GM19452 (cell line): ENCODE measurements around the gene CDC14B.
"Not testable (repeated sequence)": the region's sequence is repeated elsewhere in the genome, so short reads cannot be mapped to it uniquely, and the experiment has no call there.

Source experiments
- ATAC-seq: cut with Tn5 transposase; IDR thresholded peaks from one replicate; pipeline ENCODE4 v1.9.1; 2021; ENCODE audit not compliant: unreplicated experiment

The CDC14B gene

DNA sequence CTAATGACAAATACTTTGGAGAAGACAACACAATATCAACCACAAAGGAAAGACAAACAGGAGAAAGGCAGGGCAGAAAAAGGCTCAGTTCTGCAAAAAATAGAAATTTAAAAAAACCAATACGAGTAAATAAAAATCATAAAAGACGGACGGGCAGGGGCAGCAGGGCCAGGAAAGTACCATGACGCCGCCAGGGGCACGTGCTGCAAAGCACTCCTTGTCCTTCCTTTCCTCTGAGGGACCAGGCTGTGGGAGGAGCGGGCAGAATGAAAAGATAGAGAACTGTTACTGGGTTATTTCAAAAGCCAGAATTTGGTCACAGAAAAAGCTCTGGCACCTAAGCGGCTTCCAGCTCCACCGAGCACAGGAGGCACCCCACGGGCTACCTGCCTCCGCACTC is 115.7 kb downstream of the CDC14B start:
- ATAC-seq = no peak

DNA sequence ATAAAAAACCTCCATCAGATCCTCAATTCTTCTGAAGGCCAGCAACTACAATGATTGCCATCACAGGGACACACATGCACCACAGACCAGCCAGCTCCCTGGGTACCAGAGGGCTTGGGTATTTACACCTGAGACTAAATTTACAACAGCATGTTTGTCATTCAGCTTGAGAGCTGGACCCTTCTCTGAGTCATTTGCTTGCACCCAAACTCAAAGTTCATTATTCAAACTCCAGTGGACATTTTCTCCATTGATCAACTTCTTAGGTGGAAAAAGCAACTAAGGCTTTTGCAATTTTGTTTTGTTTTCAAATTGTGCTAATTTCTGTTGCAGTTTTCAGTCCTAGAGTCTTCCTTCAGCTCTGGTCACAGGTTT is 116.3 kb downstream of the CDC14B start:
- not testable (repeated sequence) for ATAC-seq

DNA sequence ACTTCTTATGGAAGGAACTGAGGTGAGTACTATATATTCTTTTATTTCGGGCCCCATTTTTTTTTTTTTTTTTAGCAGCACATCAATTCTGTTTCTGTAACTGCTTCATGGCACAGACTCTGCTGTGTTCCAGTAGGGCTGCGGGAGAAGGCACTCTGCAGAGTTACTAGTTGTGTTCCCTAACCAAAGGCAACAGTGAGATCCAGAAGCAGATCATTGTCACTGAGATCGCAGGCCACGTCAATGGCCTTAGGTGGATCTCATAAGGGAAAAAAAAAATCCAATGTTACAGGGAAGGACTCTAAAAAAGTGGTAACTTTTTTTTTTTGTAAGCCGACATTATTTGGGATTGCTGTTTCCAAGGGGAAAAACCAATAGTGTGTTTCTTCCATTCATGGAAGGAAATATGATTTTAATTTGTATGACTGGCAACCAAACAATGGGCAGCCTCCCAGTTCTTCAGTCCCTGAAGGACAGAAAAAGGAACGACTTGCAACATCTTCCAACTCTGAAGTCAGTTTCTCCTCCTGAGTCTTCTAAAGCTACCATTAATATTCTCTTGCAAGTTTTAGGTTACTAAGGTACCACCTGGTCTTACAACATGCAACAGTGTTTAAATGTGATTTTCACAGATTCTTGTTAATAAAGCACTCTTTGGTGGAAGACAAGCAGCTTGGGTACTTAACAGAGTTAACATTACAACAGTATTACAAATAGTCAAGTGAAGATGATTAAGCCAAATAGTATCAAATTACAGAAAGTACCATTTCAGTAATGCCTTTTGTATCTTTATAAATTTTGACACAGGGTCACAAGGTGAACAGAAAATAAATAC is 116.9 kb downstream of the CDC14B start:
- ATAC-seq = no peak

DNA sequence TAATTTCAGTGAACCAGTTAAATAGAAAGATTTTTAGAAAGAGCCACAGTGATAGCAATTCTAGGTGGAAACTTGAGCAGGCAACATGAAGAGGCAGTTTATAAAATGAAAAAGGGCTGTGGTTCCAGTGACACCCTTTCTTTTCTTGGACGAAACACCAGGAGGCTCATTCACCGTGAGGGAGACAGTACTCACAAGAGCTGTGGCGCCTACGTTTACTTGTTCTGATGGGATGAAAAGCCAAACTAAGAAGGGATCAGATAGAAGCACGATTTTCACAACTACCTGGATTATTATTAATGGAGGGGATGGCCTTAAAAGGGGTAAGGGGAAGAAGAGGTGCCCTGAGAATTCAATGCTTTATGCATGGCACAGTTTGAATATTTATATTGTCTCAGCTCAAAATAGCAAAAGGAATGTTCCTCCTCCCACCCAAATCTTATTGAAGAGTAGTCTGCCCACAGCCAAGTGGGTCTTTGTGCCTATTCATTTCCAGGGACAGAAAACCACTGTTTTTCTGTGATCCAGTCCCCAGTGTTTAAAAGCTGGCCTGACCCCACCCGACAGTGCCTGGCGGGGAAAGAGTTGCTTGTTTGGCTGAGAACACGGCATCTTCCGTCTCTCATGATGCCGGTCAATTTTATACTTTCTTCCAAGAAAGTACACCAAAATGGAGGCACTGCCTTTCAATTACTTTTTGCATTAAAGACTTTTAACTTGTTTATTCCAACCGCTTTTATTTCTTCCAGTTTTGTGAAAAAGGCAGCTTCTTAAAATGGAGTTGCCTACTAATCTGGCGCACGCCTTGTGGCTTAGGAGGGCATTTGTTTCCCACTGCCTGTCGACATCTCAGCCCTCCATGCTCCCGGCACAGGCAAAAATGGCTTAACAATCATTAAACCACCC is 117.8 kb downstream of the CDC14B start:
- ATAC-seq = no peak

DNA sequence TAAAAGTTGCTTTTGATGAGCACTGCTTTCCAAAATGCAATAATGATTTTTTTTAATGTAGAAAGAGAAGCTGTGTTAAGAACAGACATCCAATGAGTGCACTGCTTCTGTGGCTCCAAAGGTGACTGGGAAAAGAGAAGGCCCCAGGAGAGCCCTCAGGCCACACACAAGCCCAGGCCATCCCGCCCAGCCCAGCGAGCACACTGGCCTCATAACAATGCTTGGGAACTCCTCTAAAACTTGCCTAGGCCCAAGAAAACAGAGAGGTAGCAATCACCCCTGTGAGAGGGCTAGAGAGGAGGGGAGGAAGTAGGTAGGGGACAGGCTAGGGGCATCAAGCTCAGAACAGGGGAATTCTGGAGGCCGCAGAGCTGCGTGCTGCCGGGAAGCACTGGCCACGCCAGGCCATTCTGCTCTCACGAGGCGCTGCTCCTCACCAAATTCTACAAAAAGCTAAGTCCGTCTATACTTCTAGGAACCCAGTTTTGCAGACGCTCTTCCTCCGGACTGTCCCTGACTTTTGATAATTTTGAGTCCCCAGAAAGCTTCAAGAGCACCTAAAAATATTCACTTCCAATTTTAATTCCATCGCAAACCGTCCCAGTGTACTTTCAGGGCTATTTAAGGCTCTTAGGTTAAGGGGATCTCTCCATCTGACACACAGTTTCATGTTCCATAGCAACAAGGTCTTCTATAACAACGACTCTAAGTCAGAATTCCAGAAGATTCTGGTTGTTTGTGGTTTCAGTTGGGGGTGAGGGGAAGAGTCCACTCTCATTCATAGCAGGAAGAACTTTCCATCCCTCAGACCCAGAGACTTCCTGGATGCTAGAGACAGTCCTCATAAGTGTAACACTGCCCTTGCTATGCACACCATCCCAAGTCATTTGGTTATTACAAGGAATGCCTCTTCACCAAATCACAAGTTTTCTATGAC is 118.7 kb downstream of the CDC14B start:
- ATAC-seq = no peak

DNA sequence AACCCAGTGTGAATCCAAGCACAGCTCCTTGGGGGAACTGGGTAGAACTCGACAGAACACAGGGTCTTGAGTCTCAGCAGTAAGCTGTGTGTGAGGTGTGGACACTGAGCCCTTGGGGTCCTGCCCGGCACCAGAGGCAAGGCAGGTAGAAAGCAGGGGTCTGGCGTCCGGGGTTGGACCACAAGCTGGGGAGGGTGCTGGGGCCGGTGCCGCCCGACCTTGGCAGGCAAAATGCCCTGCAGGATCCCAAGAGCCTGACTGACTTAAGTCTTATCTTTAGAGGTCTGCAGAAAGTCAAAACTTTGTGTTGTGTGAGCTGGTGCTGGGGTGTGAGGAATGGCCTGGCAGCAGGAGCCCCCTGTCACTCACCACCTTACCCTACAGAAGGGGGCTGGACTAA is 120.4 kb downstream of the CDC14B start:
- ATAC-seq = no peak

DNA sequence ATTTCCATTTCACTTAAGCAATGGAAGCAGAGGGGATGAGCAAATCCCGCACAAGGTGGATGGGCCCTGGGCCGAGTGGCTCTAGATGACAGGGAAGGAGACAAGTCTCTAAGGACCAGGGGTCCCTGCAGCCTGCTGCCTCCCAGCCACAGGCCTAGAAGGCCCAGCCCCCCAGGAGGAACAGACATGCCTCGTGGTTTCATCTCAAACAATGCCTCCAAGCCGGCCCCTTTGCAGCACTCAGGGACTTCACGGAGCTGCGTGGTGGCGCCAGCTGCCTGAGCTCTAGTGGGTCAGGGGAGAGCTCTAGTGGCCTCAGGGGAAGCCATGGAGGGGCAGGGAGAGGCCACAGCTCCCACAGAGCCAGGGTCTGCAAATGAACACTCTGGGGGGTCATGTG is 120.8 kb downstream of the CDC14B start:
- ATAC-seq = no peak

DNA sequence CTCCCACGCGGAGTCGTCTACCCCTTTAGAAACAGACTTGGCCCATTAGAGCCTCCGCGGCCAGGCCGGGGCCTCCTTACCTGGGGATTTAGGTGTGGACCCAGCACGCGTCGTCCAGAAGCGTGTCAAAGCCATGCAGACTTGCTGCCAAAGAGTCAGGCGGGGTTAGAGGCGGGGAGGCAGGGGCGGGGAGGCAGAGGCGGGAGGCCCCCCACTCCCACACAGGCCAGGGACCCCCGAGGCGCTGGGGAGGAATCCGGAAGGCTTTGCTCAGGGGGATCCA is 122.6 kb downstream of the CDC14B start:
- ATAC-seq = no peak

DNA sequence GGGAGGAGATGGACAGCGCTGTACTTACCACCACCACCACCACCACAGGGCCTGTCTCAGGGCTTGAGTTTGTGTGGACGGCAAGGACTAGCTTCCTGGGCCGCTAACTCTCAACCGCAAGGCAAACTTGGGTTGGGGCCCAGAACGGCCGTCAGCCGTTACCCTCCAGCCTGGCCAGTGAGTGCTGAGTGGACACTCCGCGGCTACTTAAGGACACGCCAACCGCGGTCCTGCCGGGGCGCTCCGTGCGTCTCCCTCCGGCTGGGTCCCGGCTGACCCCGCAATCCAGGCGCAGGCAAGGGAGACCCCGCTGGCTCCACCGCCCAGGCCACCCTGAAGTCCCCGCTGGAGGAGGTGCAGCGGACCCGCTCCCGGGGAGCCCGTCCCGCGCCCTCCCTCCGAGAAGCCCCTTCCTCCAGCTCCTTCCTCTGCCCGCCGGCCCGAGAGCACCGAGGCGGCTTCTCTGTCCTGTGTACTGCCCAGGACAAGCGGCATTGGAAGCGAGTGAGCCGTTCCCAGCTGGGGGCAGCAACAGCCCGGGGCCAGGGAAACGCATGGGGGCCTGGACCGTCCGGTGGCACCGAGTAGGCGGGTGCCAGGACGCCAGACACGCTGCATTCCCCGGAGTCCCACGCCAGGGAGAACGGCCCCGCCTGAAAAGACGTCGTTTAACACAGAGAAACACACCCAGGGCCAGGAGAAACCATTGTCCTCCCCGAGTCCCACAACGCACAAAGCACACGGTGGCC is 123.1 kb downstream of the CDC14B start:
- ATAC-seq = no peak

DNA sequence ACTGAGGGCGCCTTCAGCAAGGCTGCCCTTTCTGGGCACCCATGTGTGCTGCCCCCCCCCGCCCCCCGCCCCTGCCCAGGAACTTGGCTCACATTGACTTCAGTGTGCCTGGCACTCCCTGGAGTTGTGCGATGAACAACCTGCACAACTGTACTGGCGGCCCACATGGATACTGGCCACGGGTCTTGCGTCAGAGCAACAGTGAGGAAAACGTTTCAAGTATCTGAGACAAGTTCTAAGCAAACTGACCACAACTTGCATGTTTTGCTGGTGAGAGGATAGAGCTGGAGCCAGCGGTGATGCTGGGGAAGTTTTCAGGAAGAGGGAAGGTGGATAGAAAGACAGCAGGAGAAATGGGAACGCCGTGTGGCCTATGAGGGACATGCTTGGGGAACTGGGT is 124.3 kb downstream of the CDC14B start:
- no peak for ATAC-seq

DNA sequence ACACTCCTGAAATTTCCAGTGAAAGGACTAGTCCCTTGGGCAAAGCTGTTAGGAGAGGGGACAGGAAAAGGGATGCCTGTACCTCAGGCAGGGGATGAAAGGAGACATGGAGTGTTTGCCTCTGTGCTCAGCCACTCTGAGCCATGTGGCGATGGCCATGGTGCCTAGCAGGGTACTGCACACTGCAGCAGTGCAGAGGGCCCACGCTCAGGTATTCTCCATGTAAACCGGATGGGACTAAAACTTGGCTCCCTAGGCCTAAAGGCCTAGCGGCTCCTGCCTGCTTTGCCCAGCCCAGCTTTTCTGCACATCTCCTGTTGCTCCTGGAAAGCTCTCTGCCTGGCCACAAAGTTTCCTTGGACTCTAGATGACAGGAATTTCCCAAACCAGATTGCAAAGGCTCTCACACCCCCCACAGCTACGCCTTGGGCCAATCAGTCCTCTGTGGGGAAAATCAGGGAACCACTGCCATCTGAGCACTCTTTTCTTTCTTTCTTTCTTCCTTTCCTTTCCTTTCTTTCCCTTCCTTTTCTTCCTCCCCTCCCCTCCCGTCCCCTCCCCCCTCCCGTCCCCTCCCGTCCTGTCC is 125.3 kb downstream of the CDC14B start:
- ATAC-seq = no peak

DNA sequence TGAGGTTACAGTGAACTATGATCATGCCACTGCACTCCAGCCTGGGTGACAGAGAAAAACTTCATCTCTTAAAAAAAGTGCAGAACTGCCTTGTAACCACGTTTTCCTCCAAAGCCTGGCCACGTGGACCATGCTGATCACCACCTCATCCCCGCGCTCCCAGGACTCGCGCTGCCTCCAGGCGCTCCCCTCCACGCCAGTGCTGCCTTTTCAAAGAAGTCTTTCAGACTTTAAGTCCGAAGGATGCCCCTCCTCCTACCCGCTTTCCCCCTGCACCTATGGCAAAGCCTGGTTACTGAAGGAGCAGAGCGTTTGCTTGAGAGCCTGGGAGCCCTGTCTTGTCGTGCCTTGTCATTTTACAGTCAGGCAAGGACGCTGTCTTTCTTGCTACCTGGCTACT is 125.9 kb downstream of the CDC14B start:
- no peak for ATAC-seq

DNA sequence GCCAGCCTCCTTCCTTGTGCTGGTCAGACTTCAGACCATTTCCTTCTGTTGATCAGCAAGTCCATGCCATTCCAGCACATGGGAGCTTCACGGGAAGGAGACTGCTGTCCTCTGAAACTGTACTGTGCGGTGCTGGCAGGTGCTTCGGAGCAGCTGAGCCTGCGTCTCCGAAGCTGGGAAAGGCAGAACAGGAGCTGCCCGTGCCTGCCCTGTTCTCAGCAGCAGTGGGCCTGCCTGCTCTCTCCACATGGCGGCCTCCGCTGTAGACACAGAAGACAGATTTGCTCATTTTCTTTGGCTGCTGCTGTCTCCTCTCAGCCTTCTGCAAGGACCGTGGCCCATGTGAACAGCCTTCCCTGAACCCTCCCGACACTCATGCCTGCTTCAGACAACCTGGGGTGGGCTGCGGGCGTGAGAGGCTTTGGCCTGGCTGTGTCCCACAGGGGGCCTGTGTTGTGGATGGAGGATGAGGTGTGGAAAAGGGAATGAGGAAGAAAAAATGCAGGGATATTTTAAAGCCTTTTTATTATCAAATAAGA is 126.6 kb downstream of the CDC14B start:
- no peak for ATAC-seq

DNA sequence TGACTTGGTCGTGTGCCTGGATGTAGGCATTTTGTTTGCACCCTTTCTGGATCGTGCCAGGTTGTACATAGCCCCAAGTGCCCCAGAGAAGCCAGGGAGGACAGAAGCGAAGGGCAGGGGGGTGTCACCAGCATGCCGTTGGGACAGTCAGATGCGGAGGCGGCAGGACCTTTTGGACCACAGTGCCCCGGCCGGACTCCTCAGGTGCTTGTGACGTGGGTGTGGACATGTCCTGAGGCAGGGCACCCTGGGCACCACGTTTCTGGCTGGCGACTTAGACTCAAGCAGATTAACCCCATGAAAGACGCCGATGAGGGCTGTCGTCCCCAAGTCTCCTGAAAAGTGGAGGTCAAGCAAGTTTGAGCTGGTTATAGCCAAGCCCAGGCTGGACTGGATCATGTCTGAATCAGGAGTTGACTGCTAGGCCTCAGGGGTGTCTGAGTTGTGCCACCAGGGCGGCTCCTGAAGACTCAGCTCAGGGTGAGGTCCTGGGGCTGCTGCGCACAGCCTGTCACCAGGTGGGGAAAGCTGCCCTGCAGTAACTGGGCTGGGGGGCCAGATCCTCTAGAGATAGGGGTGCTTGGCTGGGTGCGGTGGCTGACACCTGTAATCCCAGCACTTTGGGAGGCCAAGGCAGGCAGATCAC is 127.6 kb downstream of the CDC14B start:
- no peak for ATAC-seq

DNA sequence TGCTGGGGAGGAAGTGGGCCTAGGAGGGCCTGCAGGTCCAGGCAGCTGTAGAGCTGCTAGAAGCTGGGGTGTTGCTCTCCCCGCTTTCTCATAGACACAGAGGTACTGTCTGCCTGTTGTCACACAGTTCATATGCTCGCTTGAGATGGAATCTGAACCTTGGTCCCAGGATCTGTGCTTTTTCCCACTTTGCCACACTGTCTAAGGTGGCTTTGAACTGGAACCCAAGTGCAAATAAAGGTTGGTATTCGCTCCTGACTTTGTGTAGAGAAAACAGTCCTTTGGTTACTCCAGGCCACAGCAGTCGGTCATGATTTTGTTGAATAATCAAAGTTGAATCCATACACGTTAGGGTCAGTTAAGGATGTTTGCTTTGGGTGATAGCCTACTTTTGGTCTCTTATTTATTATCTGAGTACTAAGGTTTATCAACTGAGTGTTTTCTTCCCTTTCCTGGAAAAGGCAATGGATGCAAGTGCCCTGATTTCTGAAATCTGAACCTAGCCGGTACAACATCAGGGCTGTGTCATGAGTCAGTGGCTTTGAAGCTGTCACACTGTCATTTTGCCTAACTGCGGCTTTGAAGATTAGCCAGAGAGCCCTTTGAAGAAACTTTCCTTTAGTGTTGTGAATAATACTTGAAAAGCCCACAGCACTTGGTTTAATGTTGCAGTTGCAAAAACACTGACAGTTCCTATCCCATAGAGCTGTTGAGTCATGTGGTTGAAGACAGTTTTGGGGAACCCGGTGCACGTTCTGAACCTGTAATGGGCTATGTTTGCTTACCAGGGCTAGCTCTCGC is 128.4 kb downstream of the CDC14B start:
- no peak for ATAC-seq

DNA sequence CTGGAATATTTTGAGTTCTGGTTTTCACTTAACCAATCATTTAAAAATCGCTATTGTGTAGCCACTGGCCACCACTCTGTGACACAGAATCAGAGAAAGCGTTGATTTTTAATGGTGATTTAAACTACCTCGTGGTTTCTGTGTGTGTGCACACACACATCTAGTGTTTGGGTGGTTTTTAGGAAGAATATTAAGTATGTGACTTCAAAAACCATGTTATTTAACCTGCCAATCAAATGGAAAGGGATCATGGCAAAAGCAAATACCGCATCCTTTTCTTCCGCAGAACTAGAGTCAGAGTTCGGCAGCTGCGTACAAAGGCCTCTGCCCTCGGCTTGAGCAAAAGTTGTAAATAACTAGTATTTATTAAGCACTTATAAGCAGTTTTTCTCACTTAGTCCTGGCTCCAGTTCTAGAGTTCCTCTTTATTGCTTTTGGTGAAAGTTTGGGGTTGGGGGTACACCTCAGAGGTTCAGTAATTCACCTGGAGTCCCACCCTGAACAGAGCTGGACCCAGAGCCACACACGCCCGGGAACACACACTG is 129.0 kb downstream of the CDC14B start:
- no peak for ATAC-seq

DNA sequence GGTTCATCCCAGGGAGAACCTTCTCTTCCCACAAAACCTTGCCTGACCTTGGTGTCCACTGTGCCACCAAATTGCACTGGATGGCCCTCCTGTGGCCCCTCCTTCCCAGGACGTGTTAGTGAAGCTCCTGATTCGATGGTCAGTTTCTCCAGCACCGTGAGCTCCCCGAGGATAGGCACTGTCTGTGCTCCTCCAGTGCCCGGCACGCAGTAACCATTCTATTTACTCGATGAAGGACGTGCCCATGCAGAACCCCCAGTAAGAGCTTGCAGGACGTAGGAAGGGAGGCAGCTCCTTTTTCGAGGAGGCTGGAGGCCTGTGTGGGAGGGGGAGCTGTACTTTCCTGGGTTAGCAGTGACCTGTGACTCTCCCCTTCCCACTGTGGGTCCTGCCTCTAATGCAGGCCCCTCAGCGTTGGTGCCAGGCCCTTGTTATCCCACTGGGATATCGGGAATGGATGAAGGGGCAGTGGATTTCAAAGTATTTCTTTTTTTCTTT is 130.1 kb downstream of the CDC14B start:
- ATAC-seq = no peak

DNA sequence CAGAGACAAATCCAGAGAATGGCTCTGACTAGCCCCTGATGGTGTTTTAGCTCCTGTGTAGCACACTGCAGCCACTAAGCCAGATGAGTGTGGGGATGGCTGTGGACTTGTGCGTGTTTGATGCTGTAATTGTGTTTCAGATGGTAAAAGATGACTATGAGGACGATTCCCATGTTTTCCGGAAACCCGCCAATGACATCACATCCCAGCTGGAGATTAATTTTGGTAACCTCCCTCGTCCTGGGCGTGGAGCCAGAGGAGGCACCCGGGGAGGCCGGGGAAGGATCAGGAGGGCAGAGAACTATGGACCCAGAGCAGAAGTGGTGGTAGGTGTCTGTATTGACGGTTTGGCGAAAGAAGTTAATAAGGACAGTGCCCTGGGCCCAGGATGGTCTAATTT is 131.7 kb downstream of the CDC14B start:
- ATAC-seq = no peak
